Measurements from ENCODE around the gene RFC1.

DNA sequence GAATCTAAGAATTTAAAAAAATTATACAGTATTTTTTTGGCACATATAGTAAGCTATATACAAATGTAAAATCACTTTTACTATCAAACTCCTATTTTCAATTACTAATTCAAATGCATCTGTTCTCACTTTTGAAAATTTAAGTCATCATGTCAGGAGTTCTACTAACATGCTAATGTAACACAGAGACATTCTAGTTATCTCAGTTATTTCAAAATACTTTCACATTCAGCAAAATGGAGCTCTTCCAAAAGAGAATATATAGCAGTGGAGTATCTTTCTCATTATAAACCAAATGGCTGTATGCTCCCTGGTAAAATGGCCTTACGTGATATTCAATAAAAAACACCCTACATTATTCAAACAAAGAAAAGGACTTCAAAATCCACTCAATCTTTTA, 42.3 kb downstream of the RFC1 start:
- TF ChIP-seq FOXM1 (IDR thresholded peaks at IDR 0.05; ENCODE audit: borderline replicate concordance): no peak
- TF ChIP-seq SP1 (IDR thresholded peaks at IDR 0.05): no peak
- TF ChIP-seq ZNF384 (IDR thresholded peaks at IDR 0.05): no peak
- no peak for TF ChIP-seq FOXK2 (IDR thresholded peaks at IDR 0.05)
- TF ChIP-seq, protein P1, sequence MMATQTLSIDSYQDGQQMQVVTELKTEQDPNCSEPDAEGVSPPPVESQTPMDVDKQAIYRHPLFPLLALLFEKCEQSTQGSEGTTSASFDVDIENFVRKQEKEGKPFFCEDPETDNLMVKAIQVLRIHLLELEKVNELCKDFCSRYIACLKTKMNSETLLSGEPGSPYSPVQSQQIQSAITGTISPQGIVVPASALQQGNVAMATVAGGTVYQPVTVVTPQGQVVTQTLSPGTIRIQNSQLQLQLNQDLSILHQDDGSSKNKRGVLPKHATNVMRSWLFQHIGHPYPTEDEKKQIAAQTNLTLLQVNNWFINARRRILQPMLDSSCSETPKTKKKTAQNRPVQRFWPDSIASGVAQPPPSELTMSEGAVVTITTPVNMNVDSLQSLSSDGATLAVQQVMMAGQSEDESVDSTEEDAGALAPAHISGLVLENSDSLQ (IDR thresholded peaks at IDR 0.05): no peak
- no peak for TF ChIP-seq FOXA1 (IDR thresholded peaks at IDR 0.05)
- TF ChIP-seq L3MBTL2 (conservative IDR thresholded peaks at IDR 0.05): no peak
- no peak for TF ChIP-seq HDGF (IDR thresholded peaks at IDR 0.05; ENCODE audit: borderline replicate concordance)
- no peak for TF ChIP-seq BHLHE40 (IDR thresholded peaks at IDR 0.05; ENCODE audit: borderline replicate concordance)
- no peak for TF ChIP-seq CTBP1 (IDR thresholded peaks at IDR 0.05; ENCODE audit: borderline replicate concordance)
- TF ChIP-seq SUZ12 (IDR thresholded peaks at IDR 0.05): no peak
- no peak for TF ChIP-seq ARNT (IDR thresholded peaks at IDR 0.05)
- no peak for TF ChIP-seq TARDBP (IDR thresholded peaks at IDR 0.05)
- TF ChIP-seq ELF4 (IDR thresholded peaks at IDR 0.05): no peak
